ENCODE results near the gene LYPLA2.

LYPLA2 gene

GRCh38 chr1:23837908-23838307, 47.0 kb downstream of the LYPLA2 start:
- no peak for TF ChIP-seq CTCF (IDR thresholded peaks at IDR 0.05; ENCODE audit: low read depth, low read length, missing control alignments)
- H3K4me3 ChIP-seq (replicated peaks; ENCODE audit: low read depth, low read length): peak overlapping the region; percentile 22
- DNase-seq (ENCODE audit: extremely low read depth, low read depth): no peak

GRCh38 chr1:23838401-23838866, 47.5 kb downstream of the LYPLA2 start:
- peak overlapping the region; percentile 22 for H3K4me3 ChIP-seq (replicated peaks; ENCODE audit: low read depth, low read length)
- DNase-seq (ENCODE audit: extremely low read depth, low read depth): no peak
- TF ChIP-seq CTCF (IDR thresholded peaks at IDR 0.05; ENCODE audit: low read depth, low read length, missing control alignments): no peak

- DNase-seq (ENCODE audit: extremely low read depth, low read depth): no peak
- no peak for TF ChIP-seq CTCF (IDR thresholded peaks at IDR 0.05; ENCODE audit: low read depth, low read length, missing control alignments)
- H3K4me3 ChIP-seq (replicated peaks; ENCODE audit: low read depth, low read length): no peak overlapping the region
These were observed 52.7 kb downstream of the LYPLA2 start for GRCh38 chr1:23843644-23844043.

Data from HFF-Myc (cell line).